DND-41 (cell line): ENCODE data around the gene CROCC.
A peak's percentile ranks its signal among the peaks of the same experiment; 100 is the strongest.
"Not testable (repeated sequence)": the region's sequence is repeated elsewhere in the genome, so short reads cannot be mapped to it uniquely, and the experiment has no call there.

Experiments used
- ATAC-seq: fragments of 200-7000 bp; cut with Tn5 transposase; 3 replicates; pipeline ENCODE4 v1.9.1; 2021; ENCODE audit warnings: low read depth; ENCODE audit not compliant: insufficient read depth
- DNase-seq: peaks from one replicate; pipeline ENCODE4 v3.0.0-alpha.2; 2020
- H2AFZ ChIP-seq: 2 replicates; pipeline ENCODE4 v1.6.0; 2012; ENCODE audit warnings: low read depth, low read length
- H3K27ac ChIP-seq: 2 replicates; pipeline ENCODE4 v1.5.1; 2012; ENCODE audit warnings: low read length, inconsistent platforms
- H3K27me3 ChIP-seq: fragments of 200-600 bp; sonication (generic); 2 replicates; pipeline ENCODE4 v1.6.0; 2012; ENCODE audit warnings: low read length, mild to moderate bottlenecking, inconsistent platforms; ENCODE audit not compliant: insufficient read depth, poor library complexity
- H3K36me3 ChIP-seq: 2 replicates; pipeline ENCODE4 v1.5.1; 2012; ENCODE audit warnings: low read length, inconsistent platforms; ENCODE audit not compliant: insufficient read depth
- H3K4me1 ChIP-seq: 2 replicates; pipeline ENCODE4 v1.5.1; 2012; ENCODE audit warnings: mild to moderate bottlenecking, low read length; ENCODE audit not compliant: insufficient read depth
- H3K4me2 ChIP-seq: 2 replicates; pipeline ENCODE4 v1.6.0; 2012; ENCODE audit warnings: mild to moderate bottlenecking, moderate library complexity, low read length, inconsistent platforms; ENCODE audit not compliant: insufficient read depth
- H3K4me3 ChIP-seq, 2 experiments: fragments of 200-600 bp in 1 of 2; shearing (Covaris generic) in 1 of 2; 2 replicates each; pipeline ENCODE4 v1.5.1; 2012 to 2016; ENCODE audit warnings: inconsistent platforms in 2 of 2, low read length in 2 of 2, mild to moderate bottlenecking in 2 of 2, low read depth in 1 of 2, moderate library complexity in 1 of 2
- H3K79me2 ChIP-seq: 2 replicates; pipeline ENCODE4 v1.6.0; 2012; ENCODE audit warnings: low read length, inconsistent platforms; ENCODE audit not compliant: insufficient read depth
- H3K9ac ChIP-seq: 2 replicates; pipeline ENCODE4 v1.6.0; 2012; ENCODE audit warnings: low read depth, mild to moderate bottlenecking, inconsistent platforms, low read length, moderate library complexity
- H3K9me3 ChIP-seq: 2 replicates; pipeline ENCODE4 v1.5.1; 2012; ENCODE audit warnings: low read length, moderate library complexity, mild to moderate bottlenecking, inconsistent platforms; ENCODE audit not compliant: insufficient read depth, severe bottlenecking
- H4K20me1 ChIP-seq: 2 replicates; pipeline ENCODE4 v1.6.0; 2012; ENCODE audit warnings: low read length; ENCODE audit not compliant: insufficient read depth
- EZH2 ChIP-seq: IDR thresholded peaks from 3 replicates; pipeline ENCODE4 v1.6.1; 2012; ENCODE audit warnings: borderline replicate concordance, low read depth, mild to moderate bottlenecking, moderate library complexity, low read length, inconsistent platforms; ENCODE audit not compliant: severe bottlenecking
- TF ChIP-seq, protein P1 (sequence below): IDR thresholded peaks from 2 replicates; pipeline ENCODE4 v1.5.1; 2012; ENCODE audit warnings: borderline replicate concordance, low read length, moderate library complexity, mild to moderate bottlenecking; ENCODE audit not compliant: poor library complexity, severe bottlenecking; ENCODE audit errors: extremely low read depth

CROCC gene

DNA sequence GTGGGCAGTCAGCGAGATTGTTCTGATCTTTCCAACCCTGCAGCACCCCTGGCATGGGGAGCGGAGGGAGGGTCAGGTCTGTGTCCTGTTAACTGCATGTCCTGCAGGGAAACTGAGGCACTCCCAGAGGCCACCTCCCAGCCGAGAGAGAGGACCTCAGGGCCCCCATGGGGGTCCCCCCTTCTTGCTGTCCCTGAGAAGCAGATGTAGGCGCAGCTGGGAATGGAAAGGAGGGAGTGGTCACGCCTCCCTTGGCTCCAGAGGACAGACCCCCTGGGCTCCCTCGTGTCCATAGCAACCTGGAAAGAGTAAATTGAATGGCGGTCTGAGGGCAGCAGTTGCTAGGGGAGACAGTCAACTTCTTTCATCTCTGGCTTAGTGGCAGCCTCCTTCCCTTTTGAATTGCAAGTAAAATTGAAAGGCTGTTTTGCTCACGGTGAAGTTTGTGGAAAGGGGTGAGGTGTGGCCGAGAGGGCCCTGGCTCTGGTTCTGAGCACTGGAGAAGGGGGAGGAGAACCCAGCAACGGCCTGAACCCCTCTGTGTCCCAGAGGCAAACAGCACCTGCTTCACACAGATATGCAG, 4.9 kb downstream of the CROCC start:
- ATAC-seq: no peak
- no peak for DNase-seq
- Histone ChIP-seq H3K36me3 (0 out of 2 replicates have a peak, but pooled peaks cover 9% of the 10 kb centered on the region), H3K4me3 (no peak overlapping the region), H2AFZ (no peak overlapping the region), H3K27ac (no peak overlapping the region), H3K9ac (no peak overlapping the region), H3K79me2 (peaks cover 7% of the 10 kb centered on the region), H3K4me2 (no peak overlapping the region), H3K27me3 (no peaks in the 10 kb centered on the region), H3K4me1 (peaks cover 24% of the 10 kb centered on the region), H3K9me3 (no peaks in the 10 kb centered on the region), H4K20me1 (peaks cover 5% of the 10 kb centered on the region)
- no peak for TF ChIP-seq EZH2
- TF ChIP-seq, protein P1, sequence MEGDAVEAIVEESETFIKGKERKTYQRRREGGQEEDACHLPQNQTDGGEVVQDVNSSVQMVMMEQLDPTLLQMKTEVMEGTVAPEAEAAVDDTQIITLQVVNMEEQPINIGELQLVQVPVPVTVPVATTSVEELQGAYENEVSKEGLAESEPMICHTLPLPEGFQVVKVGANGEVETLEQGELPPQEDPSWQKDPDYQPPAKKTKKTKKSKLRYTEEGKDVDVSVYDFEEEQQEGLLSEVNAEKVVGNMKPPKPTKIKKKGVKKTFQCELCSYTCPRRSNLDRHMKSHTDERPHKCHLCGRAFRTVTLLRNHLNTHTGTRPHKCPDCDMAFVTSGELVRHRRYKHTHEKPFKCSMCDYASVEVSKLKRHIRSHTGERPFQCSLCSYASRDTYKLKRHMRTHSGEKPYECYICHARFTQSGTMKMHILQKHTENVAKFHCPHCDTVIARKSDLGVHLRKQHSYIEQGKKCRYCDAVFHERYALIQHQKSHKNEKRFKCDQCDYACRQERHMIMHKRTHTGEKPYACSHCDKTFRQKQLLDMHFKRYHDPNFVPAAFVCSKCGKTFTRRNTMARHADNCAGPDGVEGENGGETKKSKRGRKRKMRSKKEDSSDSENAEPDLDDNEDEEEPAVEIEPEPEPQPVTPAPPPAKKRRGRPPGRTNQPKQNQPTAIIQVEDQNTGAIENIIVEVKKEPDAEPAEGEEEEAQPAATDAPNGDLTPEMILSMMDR: no peak

DNA sequence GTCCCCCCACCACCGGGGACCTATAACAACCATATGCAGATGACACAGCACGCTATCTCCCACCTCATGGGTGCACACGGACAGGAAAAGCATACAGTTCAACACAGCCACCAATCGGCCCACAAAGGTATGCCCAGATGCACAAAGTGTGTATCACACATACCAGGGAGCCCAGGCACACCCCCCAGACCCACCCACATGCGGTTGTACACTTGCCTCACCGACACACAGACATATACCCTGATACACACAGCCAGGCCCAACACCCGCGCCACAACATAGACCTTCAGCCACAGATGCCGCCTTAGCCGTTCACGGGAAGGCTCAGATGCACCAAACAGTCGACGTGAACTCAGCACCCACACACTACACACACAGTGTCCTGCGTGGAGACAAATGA, 5.5 kb downstream of the CROCC start:
- Histone ChIP-seq H3K9me3 (no peaks in the 10 kb centered on the region), H3K4me1 (peaks cover 17% of the 10 kb centered on the region), H3K27ac (no peak overlapping the region), H4K20me1 (peaks cover 5% of the 10 kb centered on the region), H3K79me2 (peaks cover 5% of the 10 kb centered on the region), H3K4me2 (no peak overlapping the region), H3K36me3 (0 out of 2 replicates have a peak, but pooled peaks cover 11% of the 10 kb centered on the region), H2AFZ (no peak overlapping the region), H3K9ac (no peak overlapping the region), H3K4me3 (no peak overlapping the region), H3K27me3 (no peaks in the 10 kb centered on the region)
- DNase-seq (no peak), ATAC-seq (no peak)
- TF ChIP-seq, protein P1: no peak
- TF ChIP-seq EZH2: no peak

DNA sequence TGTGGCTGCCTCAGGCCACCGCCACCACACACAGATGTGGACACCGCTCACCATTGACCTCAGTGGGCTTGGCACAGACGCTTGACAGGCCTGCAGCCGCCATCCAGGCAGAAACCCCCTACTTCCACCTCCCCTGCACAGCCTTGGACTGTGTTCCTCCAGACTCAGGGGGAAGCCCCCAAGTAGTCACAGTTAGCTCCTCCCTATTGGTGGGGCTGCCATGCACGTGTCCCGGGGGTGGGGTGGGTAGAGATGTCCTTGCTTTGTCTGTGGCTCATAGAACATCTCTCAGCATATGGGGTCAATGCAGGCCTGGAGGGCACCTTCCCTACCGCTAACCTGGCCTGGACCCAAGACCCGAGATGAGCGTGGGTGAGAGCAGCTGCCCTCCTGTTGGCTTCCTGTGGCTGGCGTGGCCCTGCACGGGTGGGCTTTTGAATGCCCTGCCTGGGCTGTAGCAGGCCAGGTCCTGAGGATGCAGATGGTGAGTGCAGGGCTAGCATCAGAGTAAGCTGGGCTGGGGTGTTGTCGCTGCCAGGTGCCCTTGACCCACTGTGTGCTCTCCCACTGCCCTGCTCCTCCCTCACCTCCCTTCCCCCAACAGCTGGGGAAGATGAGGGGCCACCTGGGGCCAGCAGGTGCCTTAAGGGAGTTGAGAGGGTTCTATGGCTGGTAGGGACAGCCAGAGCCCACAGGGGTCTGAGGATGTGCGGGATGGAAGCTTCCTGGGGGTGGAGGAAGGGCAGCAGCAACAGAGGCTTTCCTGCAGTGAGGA, 6.2 kb downstream of the CROCC start:
- H3K27me3 ChIP-seq: no peaks in the 10 kb centered on the region
- no peaks in the 10 kb centered on the region; the same call in 1 of the 2 replicates for H3K79me2 ChIP-seq
- H4K20me1 ChIP-seq: peaks cover 5% of the 10 kb centered on the region
- no peak overlapping the region for H3K4me3 ChIP-seq
- peak overlapping the region; percentile 10; the same call in 1 of the 2 replicates for H3K27ac ChIP-seq
- ATAC-seq (0 out of 3 replicates have a peak, but pooled peaks have one; percentile 39), DNase-seq (no peak)
- H3K9me3 ChIP-seq: no peaks in the 10 kb centered on the region
- H3K36me3 ChIP-seq: 0 out of 2 replicates have a peak, but pooled peaks cover 11% of the 10 kb centered on the region
- no peak overlapping the region for H3K4me2 ChIP-seq
- H3K9ac ChIP-seq: no peak overlapping the region
- no peak overlapping the region for H2AFZ ChIP-seq
- peaks cover 13% of the 10 kb centered on the region for H3K4me1 ChIP-seq
- TF ChIP-seq, protein P1: no peak
- TF ChIP-seq EZH2: no peak

DNA sequence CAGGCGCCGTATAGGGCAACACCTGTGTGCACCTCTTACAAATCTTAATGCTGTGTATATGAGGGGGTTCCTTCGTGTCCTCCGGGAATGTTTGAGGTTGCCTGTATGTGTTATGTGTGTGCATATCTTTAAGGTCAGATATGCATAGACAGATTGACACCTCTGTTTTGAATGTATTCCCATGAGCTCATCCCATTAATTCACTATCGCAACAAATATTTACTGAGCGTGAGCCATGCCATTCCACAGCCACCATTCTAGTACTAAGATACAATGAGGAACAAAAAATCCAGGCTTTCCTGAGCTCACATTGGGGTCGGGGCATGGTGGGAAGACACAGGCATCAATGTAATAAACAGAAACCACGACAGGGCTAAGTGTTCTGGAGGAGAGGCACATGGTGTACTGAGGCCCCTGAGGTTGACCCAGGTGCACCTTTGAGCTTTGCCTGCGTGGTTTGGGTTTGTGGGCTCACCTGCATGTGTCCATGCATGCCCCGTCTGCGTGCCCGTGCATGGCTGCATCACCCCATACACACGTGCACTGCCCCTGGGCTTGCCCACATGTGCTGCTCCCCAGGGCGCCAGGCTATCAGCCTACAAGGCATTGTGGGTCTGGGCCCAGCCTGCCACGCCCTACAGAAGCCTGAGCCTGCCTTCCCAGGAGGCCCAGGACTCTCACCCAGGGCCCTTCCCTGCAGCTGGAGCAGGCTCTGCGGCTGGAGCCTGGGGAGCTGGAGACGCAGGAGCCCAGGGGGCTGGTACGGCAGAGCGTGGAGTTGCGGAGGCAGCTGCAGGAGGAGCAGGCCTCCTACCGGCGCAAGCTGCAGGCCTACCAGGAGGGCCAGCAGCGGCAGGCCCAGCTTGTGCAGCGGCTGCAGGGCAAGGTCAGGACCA, 7.7 kb downstream of the CROCC start:
- not testable (repeated sequence) for H3K4me3 ChIP-seq, H2AFZ ChIP-seq, H3K9me3 ChIP-seq, H3K79me2 ChIP-seq, H3K27me3 ChIP-seq, H3K27ac ChIP-seq, H3K9ac ChIP-seq, H4K20me1 ChIP-seq, H3K4me2 ChIP-seq
- Histone ChIP-seq H3K36me3 (0 out of 2 replicates have a peak, but pooled peaks cover 11% of the 10 kb centered on the region), H3K4me1 (peaks cover 13% of the 10 kb centered on the region)
- ATAC-seq (peak; percentile 67), DNase-seq (peak; percentile 65)

DNA sequence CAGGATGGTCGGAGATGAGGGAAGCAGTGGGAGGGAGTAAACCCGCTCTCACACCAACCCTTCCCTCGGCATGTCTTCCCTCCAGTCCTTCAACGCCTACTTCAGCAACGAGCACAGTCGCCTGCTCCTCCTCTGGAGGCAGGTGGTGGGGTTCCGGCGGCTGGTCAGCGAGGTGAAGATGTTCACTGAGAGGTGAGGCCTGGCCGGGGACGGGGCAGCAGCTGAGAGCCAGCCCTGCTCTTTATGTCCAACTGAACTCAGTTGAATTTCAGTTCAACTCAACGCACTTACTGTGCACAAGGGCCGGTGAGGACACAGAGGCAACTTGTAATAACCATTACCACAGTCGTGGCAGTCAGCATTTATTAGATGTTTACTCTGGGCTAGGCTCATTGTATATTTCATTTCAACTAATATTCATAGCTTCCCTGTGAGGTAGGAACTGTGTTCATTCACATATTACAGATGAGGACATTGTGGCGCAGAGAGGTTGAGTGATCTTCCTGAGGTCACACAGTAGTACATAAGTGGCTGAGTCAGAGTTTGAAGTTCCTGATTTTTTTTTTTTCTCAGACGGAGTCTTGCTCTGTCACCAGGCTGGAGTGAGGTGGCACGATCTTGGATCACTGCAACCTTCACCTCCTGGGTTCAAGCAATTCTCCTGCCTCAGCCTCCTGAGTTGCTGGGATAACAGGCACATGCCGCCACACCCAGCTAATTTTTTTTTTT, 9.6 kb downstream of the CROCC start:
- H3K4me1 ChIP-seq: peaks cover 13% of the 10 kb centered on the region
- H3K27ac ChIP-seq, H3K79me2 ChIP-seq, DNase-seq, H3K4me2 ChIP-seq, H4K20me1 ChIP-seq, H3K9ac ChIP-seq, H3K4me3 ChIP-seq, H2AFZ ChIP-seq, H3K27me3 ChIP-seq, H3K9me3 ChIP-seq, ATAC-seq: not testable (repeated sequence)
- H3K36me3 ChIP-seq: peaks cover 11% of the 10 kb centered on the region
